ENCODE measurements around the gene DVL1. TPM values are rescaled to one million over a fixed set of nuclear protein-coding genes. Genes with fewer than 3 reads are reported as not detected.

Gene DVL1
- polyA plus RNA-seq, 1 donor: 45.4 TPM

GRCh38 chr1:1325288-1326074, 23.7 kb downstream of the DVL1 start:
- Histone ChIP-seq H3K4me3 (ENCODE audit: low read length) (peak overlapping the region; percentile 79), H3K36me3 (ENCODE audit: control insufficient read depth, insufficient read depth, low read length) (peaks cover 41% of the 10 kb centered on the region), H3K27ac (ENCODE audit: low read length) (peak overlapping the region; percentile 69), H3K9me3 (ENCODE audit: control insufficient read depth, low read depth, low read length) (peaks cover 4% of the 10 kb centered on the region), H3K4me1 (ENCODE audit: control insufficient read depth, insufficient read depth, low read length) (peaks cover 23% of the 10 kb centered on the region), H3K27me3 (ENCODE audit: control insufficient read depth, insufficient read depth, low read length) (no peaks in the 10 kb centered on the region)
- no peak for DNase-seq
- no CpG with 5 or more reads among the region's 16 CpGs for WGBS (ENCODE audit: insufficient coverage, low lambda C conversion rate)

GRCh38 chr1:1324524-1325287, 24.5 kb downstream of the DVL1 start, which contains the start of the genes CPTP and INTS11:
CPTP (plus strand) TSS chr1:1324802; CDS start chr1:1326911, 2,109 bp downstream.
INTS11 (minus strand) TSS chr1:1324660; CDS start chr1:1324608, 52 bp downstream.
- no peaks in the 10 kb centered on the region for H3K9me3 ChIP-seq (ENCODE audit: control insufficient read depth, low read depth, low read length)
- no CpG with 5 or more reads among the region's 84 CpGs for WGBS (ENCODE audit: insufficient coverage, low lambda C conversion rate)
- H3K27ac ChIP-seq (ENCODE audit: low read length): peak within 1 kb of the TSS; percentile 69
- H3K27me3 ChIP-seq (ENCODE audit: control insufficient read depth, insufficient read depth, low read length): no peaks in the 10 kb centered on the region
- peak; percentile 92 to 94 for DNase-seq
- peaks cover 48% of the 10 kb centered on the region for H3K36me3 ChIP-seq (ENCODE audit: control insufficient read depth, insufficient read depth, low read length)
- peak within 1 kb of the TSS; percentile 79 for H3K4me3 ChIP-seq (ENCODE audit: low read length)
- H3K4me1 ChIP-seq (ENCODE audit: control insufficient read depth, insufficient read depth, low read length): peaks cover 17% of the 10 kb centered on the region

GRCh38 chr1:1324084-1324523, 25.1 kb downstream of the DVL1 start:
- Histone ChIP-seq H3K4me3 (ENCODE audit: low read length) (peak overlapping the region; percentile 64), H3K4me1 (ENCODE audit: control insufficient read depth, insufficient read depth, low read length) (peaks cover 17% of the 10 kb centered on the region), H3K36me3 (ENCODE audit: control insufficient read depth, insufficient read depth, low read length) (peaks cover 54% of the 10 kb centered on the region), H3K27ac (ENCODE audit: low read length) (peak overlapping the region; percentile 53), H3K27me3 (ENCODE audit: control insufficient read depth, insufficient read depth, low read length) (no peaks in the 10 kb centered on the region), H3K9me3 (ENCODE audit: control insufficient read depth, low read depth, low read length) (no peaks in the 10 kb centered on the region)
- DNase-seq: no peak
- WGBS (ENCODE audit: insufficient coverage, low lambda C conversion rate): no CpG with 5 or more reads among the region's 41 CpGs

GRCh38 chr1:1322952-1323351, 26.3 kb downstream of the DVL1 start:
- Histone ChIP-seq H3K36me3 (ENCODE audit: control insufficient read depth, insufficient read depth, low read length) (peaks cover 53% of the 10 kb centered on the region), H3K4me3 (ENCODE audit: low read length) (no peak overlapping the region), H3K27ac (ENCODE audit: low read length) (no peak overlapping the region), H3K9me3 (ENCODE audit: control insufficient read depth, low read depth, low read length) (no peaks in the 10 kb centered on the region), H3K4me1 (ENCODE audit: control insufficient read depth, insufficient read depth, low read length) (peaks cover 17% of the 10 kb centered on the region), H3K27me3 (ENCODE audit: control insufficient read depth, insufficient read depth, low read length) (no peaks in the 10 kb centered on the region)
- no CpG with 5 or more reads among the region's 10 CpGs for WGBS (ENCODE audit: insufficient coverage, low lambda C conversion rate)
- no peak for DNase-seq

GRCh38 chr1:1322418-1322817, 26.8 kb downstream of the DVL1 start:
- Histone ChIP-seq H3K36me3 (ENCODE audit: control insufficient read depth, insufficient read depth, low read length) (peaks cover 50% of the 10 kb centered on the region), H3K27ac (ENCODE audit: low read length) (no peak overlapping the region), H3K4me1 (ENCODE audit: control insufficient read depth, insufficient read depth, low read length) (peaks cover 17% of the 10 kb centered on the region), H3K9me3 (ENCODE audit: control insufficient read depth, low read depth, low read length) (no peaks in the 10 kb centered on the region), H3K27me3 (ENCODE audit: control insufficient read depth, insufficient read depth, low read length) (no peaks in the 10 kb centered on the region), H3K4me3 (ENCODE audit: low read length) (no peak overlapping the region)
- no CpG with 5 or more reads among the region's 14 CpGs for WGBS (ENCODE audit: insufficient coverage, low lambda C conversion rate)
- DNase-seq: no peak

- WGBS (ENCODE audit: insufficient coverage, low lambda C conversion rate): no CpG with 5 or more reads among the region's 8 CpGs
- Histone ChIP-seq H3K4me1 (ENCODE audit: control insufficient read depth, insufficient read depth, low read length) (peaks cover 16% of the 10 kb centered on the region), H3K36me3 (ENCODE audit: control insufficient read depth, insufficient read depth, low read length) (peaks cover 46% of the 10 kb centered on the region), H3K27ac (ENCODE audit: low read length) (no peak overlapping the region), H3K9me3 (ENCODE audit: control insufficient read depth, low read depth, low read length) (no peaks in the 10 kb centered on the region), H3K27me3 (ENCODE audit: control insufficient read depth, insufficient read depth, low read length) (no peaks in the 10 kb centered on the region), H3K4me3 (ENCODE audit: low read length) (no peak overlapping the region)
- DNase-seq: no peak
Observed at GRCh38 chr1:1321477-1321876, 27.7 kb downstream of the DVL1 start.

GRCh38 chr1:1320666-1321448, 28.4 kb downstream of the DVL1 start:
- no CpG with 5 or more reads among the region's 23 CpGs for WGBS (ENCODE audit: insufficient coverage, low lambda C conversion rate)
- H3K9me3 ChIP-seq (ENCODE audit: control insufficient read depth, low read depth, low read length): no peaks in the 10 kb centered on the region
- H3K36me3 ChIP-seq (ENCODE audit: control insufficient read depth, insufficient read depth, low read length): peaks cover 44% of the 10 kb centered on the region
- no peak for DNase-seq
- H3K4me3 ChIP-seq (ENCODE audit: low read length): no peak overlapping the region
- peaks cover 10% of the 10 kb centered on the region for H3K4me1 ChIP-seq (ENCODE audit: control insufficient read depth, insufficient read depth, low read length)
- no peak overlapping the region for H3K27ac ChIP-seq (ENCODE audit: low read length)
- no peaks in the 10 kb centered on the region for H3K27me3 ChIP-seq (ENCODE audit: control insufficient read depth, insufficient read depth, low read length)

- H3K4me3 ChIP-seq (ENCODE audit: low read length): no peak overlapping the region
- no peaks in the 10 kb centered on the region for H3K27me3 ChIP-seq (ENCODE audit: control insufficient read depth, insufficient read depth, low read length)
- no peak for DNase-seq
- H3K4me1 ChIP-seq (ENCODE audit: control insufficient read depth, insufficient read depth, low read length): peaks cover 3% of the 10 kb centered on the region
- peaks cover 51% of the 10 kb centered on the region for H3K36me3 ChIP-seq (ENCODE audit: control insufficient read depth, insufficient read depth, low read length)
- H3K9me3 ChIP-seq (ENCODE audit: control insufficient read depth, low read depth, low read length): no peaks in the 10 kb centered on the region
- H3K27ac ChIP-seq (ENCODE audit: low read length): no peak overlapping the region
- WGBS (ENCODE audit: insufficient coverage, low lambda C conversion rate): no CpG with 5 or more reads among the region's 13 CpGs
Observed at GRCh38 chr1:1319646-1319941, 29.6 kb downstream of the DVL1 start.

GRCh38 chr1:1318777-1319645, 30.2 kb downstream of the DVL1 start:
- Histone ChIP-seq H3K27ac (ENCODE audit: low read length) (no peak overlapping the region), H3K36me3 (ENCODE audit: control insufficient read depth, insufficient read depth, low read length) (peaks cover 57% of the 10 kb centered on the region), H3K4me1 (ENCODE audit: control insufficient read depth, insufficient read depth, low read length) (peaks cover 3% of the 10 kb centered on the region), H3K9me3 (ENCODE audit: control insufficient read depth, low read depth, low read length) (no peaks in the 10 kb centered on the region), H3K4me3 (ENCODE audit: low read length) (no peak overlapping the region), H3K27me3 (ENCODE audit: control insufficient read depth, insufficient read depth, low read length) (no peaks in the 10 kb centered on the region)
- 100% methylated on average over 1 of the region's 36 CpGs for WGBS (ENCODE audit: insufficient coverage, low lambda C conversion rate)
- DNase-seq: no peak

Data from large intestine (tissue), 3 donors.